Body of pancreas (tissue), 4 donors: ENCODE measurements around the gene HMCN1. TPM values are rescaled to one million over a fixed set of nuclear protein-coding genes. Genes with fewer than 3 reads are reported as not detected.

Experiments
- ATAC-seq: fragments of 150-250 bp; one replicate; pipeline ENCODE4 v1.9.1; 2016
- DNase-seq, 4 donors: peaks; one replicate each; pipeline ENCODE4 v3.0.0-alpha.2; 2019
- H3K27ac ChIP-seq, 4 donors: fragments of 200-600 bp; sonication (generic); 1 replicate in 3 of 4; 2 replicates in 1 of 4; pipeline versions ENCODE4 v1.5.1 to v1.6.1; 2016 to 2019; ENCODE audit warnings: mild to moderate bottlenecking in 1 of 4, mixed read lengths in 1 of 4, moderate library complexity in 1 of 4
- H3K27me3 ChIP-seq, 2 donors: fragments of 200-600 bp; sonication (generic); one replicate each; pipeline ENCODE4 v1.6.0; 2016; ENCODE audit warnings: mild to moderate bottlenecking in 1 of 2
- H3K36me3 ChIP-seq, 2 donors: fragments of 200-600 bp; sonication (generic); replicated peaks in 1 of 2; 2 replicates each; pipeline ENCODE4 v1.5.1; 2016; ENCODE audit warnings: low read depth in 2 of 2; ENCODE audit not compliant: insufficient read depth in 1 of 2
- H3K4me1 ChIP-seq: fragments of 200-600 bp; sonication (generic); one replicate; pipeline ENCODE4 v1.6.0; 2016
- H3K4me3 ChIP-seq, 2 donors: fragments of 200-600 bp; sonication (generic); 1 replicate in 1 of 2; 2 replicates in 1 of 2; pipeline ENCODE4 v1.5.1; 2016 to 2019
- H3K9me3 ChIP-seq, 3 donors: fragments of 200-600 bp; sonication (generic); 1 replicate in 2 of 3; 2 replicates in 1 of 3; pipeline ENCODE4 v1.5.1; 2016
- POLR2A ChIP-seq, 3 donors: fragments of 450-650 bp; IDR thresholded peaks; one replicate each; pipeline ENCODE4 v1.6.1; 2016; ENCODE audit warnings: antibody characterized with exemption in 3 of 3, mild to moderate bottlenecking in 2 of 3
- WGBS, 2 donors: methylation state at CpG; one replicate each; pipeline ENCODE4 v1.1.5; 2017; 5-methylcytosine and 5-hydroxymethylcytosine counted together
- intact Hi-C: fragments of 100-400 bp; cut with DNase I; formaldehyde crosslinking; loops from one replicate; pipeline ENCODE4 v1.15.1; 2023
- total RNA-seq, 2 donors: library from RNA; depleted of rRNA; stranded (reverse); fragments of >200 nt; gene quantifications; one replicate each; pipeline ENCODE4 v1.1.0, GENCODE V29; 2016
- TF ChIP-seq, protein P1 (sequence below), 7 experiments: fragments of 450-650 bp in 4 of 7; fragments of 200-600 bp in 3 of 7; sonication (generic) in 3 of 7; IDR thresholded peaks; one replicate each; pipeline ENCODE4 v1.5.1; 2016 to 2019; ENCODE audit warnings: antibody characterized with exemption in 7 of 7

The HMCN1 gene
- total RNA-seq, 2 donors from 2014 or later = 2.1 to 2.3 TPM

DNA sequence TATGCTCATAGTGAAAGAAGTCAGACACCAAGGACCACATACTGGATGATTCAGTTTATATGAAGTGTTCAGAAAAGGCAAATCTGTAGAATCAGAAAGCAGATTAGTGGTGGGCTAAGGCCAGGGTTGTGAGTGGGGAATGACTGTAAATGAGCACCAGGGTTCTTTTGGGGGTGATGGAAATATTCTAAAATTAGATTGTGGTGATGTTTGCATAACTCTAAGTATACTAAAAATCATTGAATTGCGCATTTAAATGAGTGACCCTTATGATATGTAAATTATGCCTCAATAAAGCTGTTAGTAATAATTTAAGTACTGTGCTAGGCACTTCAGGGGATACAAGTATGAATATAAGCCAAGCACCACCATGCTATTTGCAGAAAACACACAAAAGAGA, 384.5 kb downstream of the HMCN1 start:
- H3K36me3 ChIP-seq = no peaks in the 10 kb centered on the region
- no peak overlapping the region for H3K27ac ChIP-seq
- no peak for DNase-seq
- intact Hi-C loops = no loop called here
- no peak overlapping the region for H3K4me3 ChIP-seq
- no peaks in the 10 kb centered on the region for H3K9me3 ChIP-seq
- H3K4me1 ChIP-seq = no peaks in the 10 kb centered on the region
- TF ChIP-seq POLR2A (IDR thresholded peaks at IDR 0.05) = no peak
- TF ChIP-seq, protein P1, sequence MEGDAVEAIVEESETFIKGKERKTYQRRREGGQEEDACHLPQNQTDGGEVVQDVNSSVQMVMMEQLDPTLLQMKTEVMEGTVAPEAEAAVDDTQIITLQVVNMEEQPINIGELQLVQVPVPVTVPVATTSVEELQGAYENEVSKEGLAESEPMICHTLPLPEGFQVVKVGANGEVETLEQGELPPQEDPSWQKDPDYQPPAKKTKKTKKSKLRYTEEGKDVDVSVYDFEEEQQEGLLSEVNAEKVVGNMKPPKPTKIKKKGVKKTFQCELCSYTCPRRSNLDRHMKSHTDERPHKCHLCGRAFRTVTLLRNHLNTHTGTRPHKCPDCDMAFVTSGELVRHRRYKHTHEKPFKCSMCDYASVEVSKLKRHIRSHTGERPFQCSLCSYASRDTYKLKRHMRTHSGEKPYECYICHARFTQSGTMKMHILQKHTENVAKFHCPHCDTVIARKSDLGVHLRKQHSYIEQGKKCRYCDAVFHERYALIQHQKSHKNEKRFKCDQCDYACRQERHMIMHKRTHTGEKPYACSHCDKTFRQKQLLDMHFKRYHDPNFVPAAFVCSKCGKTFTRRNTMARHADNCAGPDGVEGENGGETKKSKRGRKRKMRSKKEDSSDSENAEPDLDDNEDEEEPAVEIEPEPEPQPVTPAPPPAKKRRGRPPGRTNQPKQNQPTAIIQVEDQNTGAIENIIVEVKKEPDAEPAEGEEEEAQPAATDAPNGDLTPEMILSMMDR (IDR thresholded peaks at IDR 0.05) = no peak
- no peak for ATAC-seq
- WGBS, 2 donors = 62 to 77% methylated on average over 1 of the region's 1 CpG
- no peaks in the 10 kb centered on the region for H3K27me3 ChIP-seq

DNA sequence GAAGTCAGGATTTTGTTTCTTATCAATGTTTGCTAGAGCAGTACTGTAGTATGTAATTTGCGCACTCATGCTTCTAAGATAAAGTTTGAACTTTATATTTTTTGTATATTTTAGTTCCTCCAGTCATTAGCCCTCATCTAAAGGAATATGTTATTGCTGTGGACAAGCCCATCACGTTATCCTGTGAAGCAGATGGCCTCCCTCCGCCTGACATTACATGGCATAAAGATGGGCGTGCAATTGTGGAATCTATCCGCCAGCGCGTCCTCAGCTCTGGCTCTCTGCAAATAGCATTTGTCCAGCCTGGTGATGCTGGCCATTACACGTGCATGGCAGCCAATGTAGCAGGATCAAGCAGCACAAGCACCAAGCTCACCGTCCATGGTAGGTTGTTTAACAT, 388.6 kb downstream of the HMCN1 start:
- H3K4me1 ChIP-seq = no peaks in the 10 kb centered on the region
- ATAC-seq = no peak

DNA sequence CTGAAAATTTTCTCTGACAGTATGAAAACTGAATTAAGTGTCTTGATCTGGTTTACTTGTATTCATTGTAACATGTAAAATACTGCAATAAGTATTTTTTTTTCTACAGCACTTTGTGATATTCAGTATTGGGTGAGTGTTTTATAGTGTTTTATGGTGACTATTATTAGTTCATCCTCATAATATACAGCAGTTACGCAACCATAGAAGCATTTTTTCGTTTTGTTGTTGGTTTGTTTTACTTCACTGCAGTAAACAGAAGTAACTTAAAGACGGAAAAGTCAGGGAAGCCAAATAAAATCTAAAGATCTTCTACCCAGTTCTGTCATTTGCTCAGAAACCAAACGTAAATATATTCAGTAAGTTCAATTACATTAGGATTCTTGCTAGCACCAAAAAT, 390.8 kb downstream of the HMCN1 start:
- intact Hi-C loops = no loop called here
- TF ChIP-seq, protein P1 (IDR thresholded peaks at IDR 0.05) = no peak
- no peak for TF ChIP-seq POLR2A (IDR thresholded peaks at IDR 0.05)
- ATAC-seq (no peak), DNase-seq (no peak)
- Histone ChIP-seq H3K4me1 (no peaks in the 10 kb centered on the region), H3K27me3 (no peaks in the 10 kb centered on the region), H3K36me3 (no peaks in the 10 kb centered on the region), H3K4me3 (no peak overlapping the region), H3K27ac (no peak overlapping the region), H3K9me3 (no peaks in the 10 kb centered on the region)
- 61 to 70% methylated on average over 4 of the region's 4 CpGs for WGBS, 2 donors

More for the DNA sequence above, 388.6 kb downstream of the HMCN1 start:
- H3K36me3 ChIP-seq = no peaks in the 10 kb centered on the region
- no peak for DNase-seq
- whole genome bisulfite sequencing, 2 donors = 78 to 80% methylated on average over 9 of the region's 9 CpGs
- no peak overlapping the region for H3K27ac ChIP-seq
- H3K9me3 ChIP-seq = no peaks in the 10 kb centered on the region
- no peaks in the 10 kb centered on the region for H3K27me3 ChIP-seq
- no peak overlapping the region for H3K4me3 ChIP-seq
- TF ChIP-seq, protein P1 (IDR thresholded peaks at IDR 0.05) = no peak
- TF ChIP-seq POLR2A (IDR thresholded peaks at IDR 0.05) = no peak
- intact Hi-C loops = no loop called here

DNA sequence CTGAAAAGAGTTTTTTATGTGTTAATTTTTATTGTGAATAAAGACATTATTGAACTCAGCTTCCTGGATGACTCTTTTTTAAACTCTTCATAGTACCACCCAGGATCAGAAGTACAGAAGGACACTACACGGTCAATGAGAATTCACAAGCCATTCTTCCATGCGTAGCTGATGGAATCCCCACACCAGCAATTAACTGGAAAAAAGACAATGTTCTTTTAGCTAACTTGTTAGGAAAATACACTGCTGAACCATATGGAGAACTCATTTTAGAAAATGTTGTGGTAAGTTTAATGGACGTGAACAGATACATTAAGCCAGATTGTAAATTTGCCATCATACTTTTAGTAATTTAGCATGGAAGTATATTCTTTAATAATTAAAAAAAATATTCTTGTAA, 391.3 kb downstream of the HMCN1 start:
- intact Hi-C loops = no loop called here
- no peak overlapping the region for H3K4me3 ChIP-seq
- no peaks in the 10 kb centered on the region for H3K36me3 ChIP-seq
- H3K27ac ChIP-seq = no peak overlapping the region
- TF ChIP-seq, protein P1 (IDR thresholded peaks at IDR 0.05) = no peak
- no peak for TF ChIP-seq POLR2A (IDR thresholded peaks at IDR 0.05)
- no peak for DNase-seq
- no peaks in the 10 kb centered on the region for H3K4me1 ChIP-seq
- no peak for ATAC-seq
- H3K9me3 ChIP-seq = no peaks in the 10 kb centered on the region
- 73 to 77% methylated on average over 3 of the region's 3 CpGs for whole genome bisulfite sequencing, 2 donors
- H3K27me3 ChIP-seq = no peaks in the 10 kb centered on the region

DNA sequence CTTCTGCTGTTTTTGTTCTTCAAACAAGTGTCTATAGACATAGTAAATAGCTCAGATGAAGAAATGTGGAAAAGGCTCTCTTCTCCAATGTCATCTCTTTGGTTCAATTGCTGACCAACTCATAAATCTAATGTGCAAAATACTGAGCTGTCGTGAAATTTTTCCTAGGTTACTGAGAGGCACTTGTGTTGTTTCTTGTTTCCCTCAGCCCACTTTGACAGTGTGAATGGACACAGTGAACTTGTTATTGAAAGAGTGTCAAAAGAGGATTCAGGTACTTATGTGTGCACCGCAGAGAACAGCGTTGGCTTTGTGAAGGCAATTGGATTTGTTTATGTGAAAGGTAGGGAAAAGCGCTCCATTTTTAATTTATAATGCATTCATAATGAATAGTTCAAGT, 395.6 kb downstream of the HMCN1 start:
- H3K4me3 ChIP-seq = no peak overlapping the region
- WGBS, 2 donors = 84 to 91% methylated on average over 4 of the region's 4 CpGs
- no peaks in the 10 kb centered on the region for H3K27me3 ChIP-seq
- H3K9me3 ChIP-seq = no peaks in the 10 kb centered on the region
- no peak overlapping the region for H3K27ac ChIP-seq
- ATAC-seq (no peak), DNase-seq (no peak)
- intact Hi-C loops = no loop called here
- TF ChIP-seq, protein P1 (IDR thresholded peaks at IDR 0.05) = no peak
- no peak for TF ChIP-seq POLR2A (IDR thresholded peaks at IDR 0.05)
- no peaks in the 10 kb centered on the region for H3K4me1 ChIP-seq
- H3K36me3 ChIP-seq = no peaks in the 10 kb centered on the region
